Hepatocyte (in vitro differentiated cells): ENCODE results near the gene NCS1. TPM values are rescaled to one million over a fixed set of nuclear protein-coding genes. Genes with fewer than 3 reads are reported as not detected.

ENCODE experiments used
- DNase-seq: peaks from one replicate; pipeline ENCODE4 v3.0.0-alpha.2; 2016; ENCODE audit warnings: low spot score
- H2AFZ ChIP-seq: fragments of 200-600 bp; sonication (generic); 2 replicates; pipeline ENCODE4 v1.6.0; 2016; ENCODE audit warnings: antibody characterized with exemption, mild to moderate bottlenecking
- H3K27ac ChIP-seq: fragments of 200-600 bp; sonication (generic); 2 replicates; pipeline ENCODE4 v1.5.1; 2016; ENCODE audit warnings: mild to moderate bottlenecking
- H3K27me3 ChIP-seq: fragments of 200-600 bp; sonication (generic); 2 replicates; pipeline ENCODE4 v1.6.1; 2016
- H3K36me3 ChIP-seq: fragments of 200-600 bp; sonication (generic); replicated peaks from 2 replicates; pipeline ENCODE4 v1.5.1; 2016; ENCODE audit warnings: low read depth; ENCODE audit not compliant: insufficient read depth
- H3K4me1 ChIP-seq: fragments of 200-600 bp; sonication (generic); 2 replicates; pipeline ENCODE4 v1.5.1; 2016; ENCODE audit warnings: mild to moderate bottlenecking, moderate library complexity; ENCODE audit not compliant: insufficient read depth
- H3K4me2 ChIP-seq: fragments of 200-600 bp; sonication (generic); 2 replicates; pipeline ENCODE4 v1.6.0; 2016
- H3K4me3 ChIP-seq: fragments of 200-600 bp; sonication (generic); 2 replicates; pipeline ENCODE4 v1.5.1; 2016; ENCODE audit warnings: mild to moderate bottlenecking
- H3K79me2 ChIP-seq: fragments of 200-600 bp; sonication (generic); 2 replicates; pipeline ENCODE4 v1.6.0; 2017; ENCODE audit warnings: mild to moderate bottlenecking
- H3K9me2 ChIP-seq: fragments of 200-600 bp; sonication (generic); replicated peaks from 2 replicates; pipeline ENCODE4 v1.6.0; 2017; ENCODE audit warnings: mild to moderate bottlenecking; ENCODE audit not compliant: insufficient read depth
- H3K9me3 ChIP-seq: fragments of 200-600 bp; sonication (generic); 2 replicates; pipeline ENCODE4 v1.5.1; 2016; ENCODE audit warnings: low read depth, mild to moderate bottlenecking
- H4K20me1 ChIP-seq: fragments of 200-600 bp; sonication (generic); 2 replicates; pipeline ENCODE4 v1.6.0; 2016; ENCODE audit warnings: mild to moderate bottlenecking; ENCODE audit not compliant: insufficient read depth, poor library complexity, severe bottlenecking
- CTCF ChIP-seq: fragments of 200-600 bp; sonication (generic); IDR thresholded peaks from 2 replicates; pipeline ENCODE4 v1.5.1; 2016; ENCODE audit warnings: antibody characterized with exemption, mild to moderate bottlenecking; ENCODE audit not compliant: poor library complexity
- EZH2 ChIP-seq: fragments of 200-600 bp; sonication (generic); IDR thresholded peaks from 2 replicates; pipeline ENCODE4 v1.6.1; 2016; ENCODE audit warnings: antibody characterized with exemption, mild to moderate bottlenecking, borderline replicate concordance
- EZH2phosphoT487 ChIP-seq: fragments of 200-600 bp; sonication (generic); IDR thresholded peaks from one replicate; pipeline ENCODE4 v1.6.1; 2018; ENCODE audit warnings: antibody characterized with exemption, mild to moderate bottlenecking, low read depth, moderate library complexity; ENCODE audit not compliant: unreplicated experiment, severe bottlenecking
- WGBS: methylation state at CpG from one replicate; pipeline ENCODE4 v1.1.6; 2016; ENCODE audit warnings: low lambda C conversion rate; ENCODE audit errors: missing lambda C conversion rate; 5-methylcytosine and 5-hydroxymethylcytosine counted together
- polyA plus RNA-seq: library from polyadenylated mRNA; unstranded; fragments of >200 nt; fragmentation: Nextera tagmentation; extraction: Ambion mirVana; gene quantifications from 2 replicates; pipeline ENCODE4 v1.2.1, GENCODE V29; 2016
- total RNA-seq: library from RNA; depleted of rRNA; stranded (reverse); fragments of >200 nt; gene quantifications from 2 replicates; pipeline ENCODE4 v1.2.3, GENCODE V29; 2014

NCS1 gene
- total and polyA plus RNA-seq, 2 experiments from 2014 or later, result 16.8 to 25.3 TPM

GRCh38 chr9:130137641-130138081 lies 34.5 kb upstream of the NCS1 start:
- peak overlapping the region; percentile 12 for H3K27ac ChIP-seq
- H3K36me3 ChIP-seq, result no peaks in the 10 kb centered on the region
- WGBS, result 90% methylated on average over 11 of the region's 11 CpGs

GRCh38 chr9:130138171-130138653 lies 34.0 kb upstream of the NCS1 start:
- Histone ChIP-seq H3K4me1 (peaks cover 12% of the 10 kb centered on the region), H3K79me2 (no peaks in the 10 kb centered on the region), H3K4me2 (peak overlapping the region; percentile 40), H3K27me3 (no peaks in the 10 kb centered on the region), H3K27ac (peak overlapping the region; percentile 60), H4K20me1 (no peaks in the 10 kb centered on the region), H3K9me3 (no peaks in the 10 kb centered on the region), H3K9me2 (no peaks in the 10 kb centered on the region), H3K4me3 (no peak overlapping the region), H3K36me3 (no peaks in the 10 kb centered on the region), H2AFZ (no peak overlapping the region)
- TF ChIP-seq EZH2 (no peak), EZH2phosphoT487 (no peak), CTCF (no peak)
- WGBS, result 52% methylated on average over 4 of the region's 10 CpGs
- DNase-seq, result peak; percentile 78

More at GRCh38 chr9:130137641-130138081, 34.5 kb upstream of the NCS1 start:
- Histone ChIP-seq H2AFZ (no peak overlapping the region), H4K20me1 (no peaks in the 10 kb centered on the region), H3K27me3 (no peaks in the 10 kb centered on the region), H3K9me2 (no peaks in the 10 kb centered on the region), H3K79me2 (no peaks in the 10 kb centered on the region), H3K4me1 (peaks cover 12% of the 10 kb centered on the region), H3K9me3 (no peaks in the 10 kb centered on the region), H3K4me2 (no peak overlapping the region), H3K4me3 (no peak overlapping the region)
- DNase-seq, result no peak
- TF ChIP-seq CTCF (no peak), EZH2 (no peak), EZH2phosphoT487 (no peak)

GRCh38 chr9:130138791-130139190 lies 33.4 kb upstream of the NCS1 start:
- H3K4me1 ChIP-seq, result peaks cover 12% of the 10 kb centered on the region
- TF ChIP-seq CTCF (no peak), EZH2phosphoT487 (no peak)
- 76% methylated on average over 6 of the region's 6 CpGs for WGBS
- no peaks in the 10 kb centered on the region for H3K79me2 ChIP-seq
- H3K4me2 ChIP-seq, result peak overlapping the region; percentile 40
- H2AFZ ChIP-seq, result no peak overlapping the region
- no peaks in the 10 kb centered on the region for H3K9me3 ChIP-seq
- no peaks in the 10 kb centered on the region for H3K27me3 ChIP-seq
- H3K27ac ChIP-seq, result peak overlapping the region; percentile 60
- H3K9me2 ChIP-seq, result no peaks in the 10 kb centered on the region
- H4K20me1 ChIP-seq, result no peaks in the 10 kb centered on the region
- peak; percentile 78 for DNase-seq
- no peaks in the 10 kb centered on the region for H3K36me3 ChIP-seq
- no peak overlapping the region for H3K4me3 ChIP-seq

- Histone ChIP-seq H3K4me3 (no peak overlapping the region), H3K79me2 (no peaks in the 10 kb centered on the region), H4K20me1 (no peaks in the 10 kb centered on the region), H2AFZ (no peak overlapping the region), H3K4me2 (no peak overlapping the region), H3K27me3 (no peaks in the 10 kb centered on the region), H3K9me3 (no peaks in the 10 kb centered on the region), H3K27ac (peak overlapping the region; percentile 60), H3K4me1 (peaks cover 12% of the 10 kb centered on the region), H3K36me3 (no peaks in the 10 kb centered on the region), H3K9me2 (no peaks in the 10 kb centered on the region)
- TF ChIP-seq EZH2phosphoT487, result no peak
- no peak for TF ChIP-seq EZH2
- TF ChIP-seq CTCF, result no peak
- 71% methylated on average over 10 of the region's 10 CpGs for WGBS
- DNase-seq, result no peak
Observed at GRCh38 chr9:130139251-130139650, 33.0 kb upstream of the NCS1 start.
